NCI-H1694 treated with DMSO at 0.1 percent for 48 hours (cell line): ENCODE data around the gene ZNF219.

ENCODE experiments used
- DNase-seq: peaks from one replicate; lab custom pipeline; 2025; lab: John Stamatoyannopoulos, UW

Gene ZNF219

DNA sequence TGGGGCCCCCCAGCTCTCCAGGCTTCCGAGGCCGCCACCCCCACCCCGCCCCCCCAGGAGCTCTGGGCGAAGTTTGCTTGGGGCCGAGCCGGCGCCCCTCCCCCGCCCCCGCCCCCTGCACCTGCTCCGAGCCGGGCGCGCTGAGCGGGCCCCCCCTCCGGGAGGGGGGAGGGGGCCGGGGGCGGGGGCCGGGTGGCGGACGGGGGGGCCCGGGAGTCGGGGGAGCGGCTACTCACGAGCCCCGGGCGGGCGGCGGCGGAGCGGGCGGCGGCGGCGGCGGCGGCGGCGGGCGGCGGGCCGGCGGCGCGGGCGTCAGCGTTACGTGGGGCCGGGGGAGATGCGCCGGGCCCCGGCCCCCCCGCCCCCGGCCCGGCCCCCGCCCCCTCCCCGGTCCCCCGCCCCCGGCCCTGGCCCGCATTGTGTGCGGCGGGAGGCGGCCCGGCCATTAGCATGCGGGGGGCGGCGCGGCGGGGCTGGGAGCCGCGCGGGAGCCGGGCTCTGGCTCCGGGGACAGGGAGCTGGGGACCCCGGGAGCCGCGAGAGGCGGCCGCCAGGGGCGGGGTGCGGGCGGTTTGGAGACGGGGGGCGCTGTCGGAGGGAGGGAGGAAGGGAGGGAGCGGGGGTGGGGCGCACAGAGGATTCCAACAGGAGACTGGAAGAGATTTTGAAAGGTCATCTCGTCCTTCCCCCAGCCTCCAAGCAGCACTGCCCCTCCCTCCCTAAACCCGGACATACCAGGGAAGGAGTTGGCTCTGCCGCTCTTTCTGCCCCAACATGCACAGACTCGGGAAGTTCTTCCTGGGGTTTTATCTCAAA is at the start of gene ZNF219:
ZNF219 (minus strand) TSS at position 580 of the 816 bp plus-strand sequence. CDS start 5,064 bp downstream, outside the sequence.
- peak; percentile 37 for DNase-seq

DNA sequence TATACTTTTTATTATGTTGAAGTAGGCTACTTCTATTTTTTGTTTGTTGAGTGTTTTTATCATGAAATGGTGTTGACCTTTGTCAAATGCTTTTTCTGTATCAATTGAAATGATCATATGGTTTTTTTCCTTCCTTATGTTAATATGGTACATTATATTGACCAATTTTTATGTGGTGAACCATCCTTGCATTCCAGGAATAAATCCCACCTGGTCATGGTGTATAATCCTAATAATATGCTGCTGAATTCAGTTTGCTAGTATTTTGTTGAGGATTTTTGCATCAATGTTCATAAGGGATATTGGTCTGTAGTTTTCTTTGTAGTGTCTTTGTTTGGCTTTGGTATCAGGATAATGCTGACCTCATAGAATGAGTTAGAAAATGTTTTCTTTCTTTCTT is 47.0 kb upstream of the ZNF219 start:
- DNase-seq, result no peak

- DNase-seq, result no peak
Measured at GRCh38 chr14:21142357-21142756, 43.9 kb upstream of the ZNF219 start.

DNA sequence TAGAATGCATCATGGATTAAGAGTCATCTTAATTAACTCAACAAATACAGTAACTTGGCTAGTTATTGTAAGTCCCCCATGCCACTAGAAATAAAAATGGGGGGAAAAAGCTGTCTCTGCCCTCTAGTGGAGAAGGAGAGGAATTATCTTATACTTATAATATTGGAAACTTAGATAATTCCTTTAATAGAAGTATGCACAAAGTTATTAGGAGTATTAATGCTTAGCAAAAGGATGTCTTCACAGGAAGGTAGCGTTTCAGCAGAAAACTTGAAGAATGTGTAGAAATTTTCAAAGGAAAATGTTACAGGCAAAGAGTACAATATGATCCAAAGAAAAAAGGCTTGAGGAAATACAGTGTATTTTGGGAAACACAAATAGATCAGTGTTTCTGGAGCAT is 37.6 kb upstream of the ZNF219 start:
- peak; percentile 12 for DNase-seq

GRCh38 chr14:21133901-21134300 is 35.4 kb upstream of the ZNF219 start:
- DNase-seq, result no peak

DNA sequence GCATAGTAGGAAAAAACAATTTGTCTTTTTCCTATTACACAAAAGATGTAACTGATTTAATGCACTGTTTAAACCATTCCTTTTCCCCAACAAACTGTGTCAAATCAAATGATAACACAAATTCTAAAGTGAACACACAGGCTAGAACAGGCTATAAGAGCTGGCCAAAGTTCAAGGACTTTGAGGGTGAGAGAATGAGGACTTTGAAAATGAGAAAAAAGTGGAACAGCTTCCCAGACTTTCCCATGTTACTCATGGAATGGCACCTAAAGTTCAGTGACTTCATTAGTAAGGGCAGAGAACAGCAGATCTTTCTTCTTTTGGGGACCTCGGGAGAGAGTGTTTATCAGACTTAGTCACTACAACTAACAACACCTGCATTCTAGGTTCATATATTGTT is 25.0 kb upstream of the ZNF219 start:
- no peak for DNase-seq

- DNase-seq, result no peak
Measured at GRCh38 chr14:21121122-21121521, 22.7 kb upstream of the ZNF219 start.

GRCh38 chr14:21120686-21121085 is 22.2 kb upstream of the ZNF219 start:
- no peak for DNase-seq

GRCh38 chr14:21118933-21119332 is 20.5 kb upstream of the ZNF219 start:
- DNase-seq, result no peak

- no peak for DNase-seq
Measured at GRCh38 chr14:21113369-21113768, 14.9 kb upstream of the ZNF219 start.

- DNase-seq, result no peak
Measured at GRCh38 chr14:21112255-21112654, 13.8 kb upstream of the ZNF219 start.

DNA sequence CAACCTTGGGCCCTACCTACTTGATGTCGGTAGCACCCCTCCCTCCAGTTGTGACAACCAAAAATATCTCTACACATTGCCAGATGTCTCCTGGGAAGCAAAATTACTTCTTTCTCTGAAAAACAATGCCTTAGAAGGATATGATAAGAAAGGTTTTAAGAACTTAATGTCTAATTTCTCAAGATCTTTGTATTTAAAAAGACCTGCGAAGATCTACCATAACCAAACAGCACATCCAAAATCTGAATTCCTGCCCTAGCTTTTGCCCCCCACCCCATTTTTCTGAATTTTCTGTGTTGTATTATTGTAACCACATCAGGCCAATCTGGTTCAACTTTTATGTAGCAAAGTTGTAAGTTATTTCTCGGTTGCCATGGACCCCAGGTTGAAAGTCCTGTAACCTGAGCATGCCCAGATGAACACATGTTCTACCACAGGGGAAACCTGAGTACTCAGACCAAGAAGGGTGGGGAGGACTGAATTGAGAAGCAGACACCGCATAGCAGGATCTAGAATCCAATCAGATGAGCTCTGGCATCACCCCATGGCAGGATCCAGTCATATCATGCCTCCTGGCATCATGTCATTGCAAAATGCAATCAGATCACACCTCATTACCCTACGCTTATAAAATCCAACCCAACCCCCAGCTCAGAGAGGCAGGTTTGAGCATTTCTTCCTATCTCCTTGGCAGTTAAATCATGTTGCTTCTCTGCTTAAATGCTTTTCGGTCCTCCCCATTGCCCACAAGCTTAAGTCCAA is 11.1 kb upstream of the ZNF219 start:
- DNase-seq, result no peak

GRCh38 chr14:21108791-21109190 is 10.3 kb upstream of the ZNF219 start:
- no peak for DNase-seq

DNA sequence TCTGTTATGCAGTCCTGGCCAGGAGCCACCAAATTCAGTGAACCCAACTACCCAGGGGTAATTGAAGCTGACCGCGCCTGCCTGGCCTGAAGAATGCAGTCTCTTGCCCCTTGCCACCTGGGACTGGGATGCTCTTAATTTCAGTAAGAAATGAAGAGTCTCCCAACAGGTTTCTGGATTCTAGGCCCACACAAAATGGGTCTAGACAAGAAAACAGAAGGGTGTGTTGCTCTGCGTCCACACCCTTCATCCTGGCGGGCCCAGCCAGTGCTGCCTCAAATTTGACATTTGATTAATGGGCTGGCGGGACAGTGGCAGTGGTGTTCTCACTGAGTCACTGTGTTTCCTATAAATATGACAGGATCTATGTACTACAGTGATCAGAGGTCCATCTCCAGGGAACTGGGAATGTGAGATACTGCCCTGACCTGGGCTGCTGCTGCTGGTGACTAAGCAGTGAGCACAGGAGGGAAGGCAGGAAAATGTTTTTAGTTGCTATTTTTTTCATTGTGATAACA is 8.9 kb upstream of the ZNF219 start:
- peak; percentile 40 for DNase-seq

- DNase-seq, result peak; percentile 87
Measured at GRCh38 chr14:21106498-21107282, 8.2 kb upstream of the ZNF219 start.

DNA sequence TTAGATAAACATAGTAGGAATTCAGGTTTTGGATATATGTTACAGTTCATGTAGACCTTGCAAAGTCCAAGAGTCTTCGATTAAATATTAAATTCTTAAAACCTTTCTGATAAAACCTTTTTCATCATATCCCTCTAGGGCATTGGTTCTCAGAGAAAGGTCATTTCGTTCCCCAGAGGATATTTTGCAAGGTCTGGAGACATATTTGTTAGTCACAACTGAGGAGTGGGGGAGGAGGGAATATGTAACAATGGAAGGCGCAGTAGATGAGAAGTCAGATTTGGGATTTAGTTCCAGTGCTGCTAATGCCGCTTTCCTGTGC is 7.7 kb upstream of the ZNF219 start:
- no peak for DNase-seq

DNA sequence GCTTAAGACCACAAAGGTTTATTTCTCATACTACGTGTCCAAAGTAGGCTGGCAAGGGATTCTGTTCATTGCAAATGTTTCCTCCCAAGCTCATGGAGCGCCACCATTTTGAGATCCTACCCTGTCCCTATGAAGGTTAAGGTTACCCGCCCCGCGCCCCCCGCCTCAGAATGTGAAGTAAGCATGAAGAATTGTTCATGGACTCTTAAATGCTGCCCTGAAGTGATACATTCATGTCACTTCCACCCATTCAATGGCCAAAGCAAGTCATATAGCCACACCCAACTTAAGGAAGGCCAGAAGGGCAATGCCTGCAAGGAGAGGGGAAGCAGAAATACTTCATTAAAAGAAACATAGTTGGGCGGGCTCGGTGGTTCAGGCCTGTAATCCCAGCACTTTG is 6.6 kb upstream of the ZNF219 start:
- no peak for DNase-seq

DNA sequence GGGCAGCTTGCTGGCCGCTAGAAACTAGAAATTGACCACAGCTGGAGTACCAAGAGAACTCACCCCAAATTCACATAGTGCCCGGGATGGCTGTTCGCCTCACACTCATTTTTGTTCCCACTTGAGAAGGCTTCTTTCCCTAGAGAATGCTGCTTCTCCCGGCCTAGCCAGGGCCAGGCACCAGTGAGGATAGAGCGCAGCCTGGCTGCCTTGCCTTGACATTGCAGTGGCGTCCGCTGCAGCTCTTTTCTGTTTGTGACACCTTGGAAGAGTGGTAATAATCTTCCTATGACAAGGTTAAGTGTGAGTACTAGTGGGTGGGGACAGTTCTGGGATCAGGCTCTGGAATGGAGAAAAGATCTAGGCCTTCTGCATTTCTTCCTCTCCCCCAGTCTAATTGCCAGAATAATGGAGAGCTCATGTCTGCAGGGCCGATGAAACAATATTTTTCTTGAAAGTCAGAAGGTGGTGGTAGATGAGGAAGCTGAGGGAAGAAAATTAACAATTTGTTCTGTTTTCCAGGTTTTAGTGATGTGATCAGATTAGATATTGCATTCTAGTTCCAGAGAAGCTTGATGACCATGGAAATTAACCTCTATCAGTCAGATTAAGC is 6.1 kb upstream of the ZNF219 start:
- peak; percentile 85 for DNase-seq

DNA sequence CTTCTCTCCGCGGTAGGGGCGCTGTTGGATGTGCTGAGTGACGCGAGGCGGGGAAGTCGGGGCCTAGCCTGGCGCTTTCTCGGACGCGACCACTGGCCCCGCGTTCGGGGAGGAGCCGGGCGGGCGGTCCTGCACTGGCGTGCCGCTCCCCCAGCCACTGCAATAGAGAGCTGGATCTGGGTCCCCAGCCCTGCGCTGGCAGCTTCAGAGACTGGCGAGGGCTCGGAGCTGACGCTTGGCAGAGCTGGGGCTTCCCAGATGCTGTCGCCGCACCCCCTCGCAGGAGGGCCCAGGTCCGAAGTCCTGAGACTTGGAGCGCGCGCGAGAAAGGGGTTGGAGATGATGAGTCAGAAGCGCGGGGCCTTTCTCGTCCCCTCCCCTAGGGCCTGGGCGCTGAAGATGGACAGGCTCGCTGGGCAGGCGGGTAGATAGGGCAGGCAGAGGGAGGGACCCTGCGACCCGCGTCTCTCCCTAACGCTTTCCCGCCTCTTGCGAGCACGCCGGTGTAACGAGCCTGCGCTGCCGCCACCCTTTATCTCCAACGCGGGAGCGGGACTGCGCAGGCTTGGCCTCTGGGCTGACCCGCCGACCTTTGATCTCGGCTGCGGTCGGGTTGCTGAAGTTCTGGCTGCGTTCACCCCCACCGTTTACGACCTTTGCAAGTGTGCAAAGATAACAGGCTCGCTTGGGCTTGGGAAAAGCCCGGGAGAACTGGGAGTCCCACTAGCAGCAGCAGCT is 5.4 kb upstream of the ZNF219 start:
- DNase-seq, result peak; percentile 96

DNA sequence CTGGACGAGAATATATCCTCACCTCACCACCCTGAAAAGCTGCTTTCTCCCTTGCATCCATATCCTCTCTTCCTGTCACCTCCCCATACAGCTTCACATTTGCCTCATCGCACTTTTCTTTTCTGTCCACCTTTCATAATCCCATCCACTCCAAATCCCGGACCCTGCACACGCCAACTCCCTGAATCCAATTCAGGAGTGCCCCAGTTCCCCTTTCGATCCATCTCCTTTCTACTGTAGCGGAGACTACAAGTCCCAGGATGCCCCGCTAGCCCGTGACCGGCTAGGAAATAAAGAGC is 4.9 kb upstream of the ZNF219 start:
- DNase-seq, result no peak
